NCI-H2171 treated with DMSO at 0.1 percent for 48 hours (cell line): ENCODE results near the gene MOAP1.
"Not testable (repeated sequence)": the region's sequence is repeated elsewhere in the genome, so short reads cannot be mapped to it uniquely, and the experiment has no call there.

ENCODE experiments used
- DNase-seq: peaks from one replicate; lab custom pipeline; 2025; lab: John Stamatoyannopoulos, UW

MOAP1 gene

DNA sequence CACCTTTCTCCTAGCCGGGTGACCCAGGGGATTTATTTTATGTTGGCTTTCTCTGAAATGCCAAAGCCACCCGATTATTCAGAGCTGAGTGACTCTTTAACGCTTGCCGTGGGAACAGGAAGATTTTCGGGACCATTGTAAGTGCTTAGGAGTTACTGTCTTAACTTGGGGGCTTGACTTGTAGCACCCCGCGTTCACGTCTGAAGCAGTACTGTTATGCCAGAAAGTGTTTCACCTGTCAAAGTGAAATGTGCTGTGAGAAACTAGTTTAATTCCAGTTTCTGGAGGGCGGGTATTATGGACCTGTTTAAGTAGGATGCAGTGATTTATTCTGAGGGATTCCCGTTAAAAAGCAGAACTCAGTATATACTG is 638 bp upstream of the MOAP1 start:
- DNase-seq = no peak

- DNase-seq = no peak
These were observed 940 bp downstream of the MOAP1 start for GRCh38 chr14:93183596-93184317.

- no peak for DNase-seq
These were observed 9.2 kb downstream of the MOAP1 start for GRCh38 chr14:93175492-93175891.

DNA sequence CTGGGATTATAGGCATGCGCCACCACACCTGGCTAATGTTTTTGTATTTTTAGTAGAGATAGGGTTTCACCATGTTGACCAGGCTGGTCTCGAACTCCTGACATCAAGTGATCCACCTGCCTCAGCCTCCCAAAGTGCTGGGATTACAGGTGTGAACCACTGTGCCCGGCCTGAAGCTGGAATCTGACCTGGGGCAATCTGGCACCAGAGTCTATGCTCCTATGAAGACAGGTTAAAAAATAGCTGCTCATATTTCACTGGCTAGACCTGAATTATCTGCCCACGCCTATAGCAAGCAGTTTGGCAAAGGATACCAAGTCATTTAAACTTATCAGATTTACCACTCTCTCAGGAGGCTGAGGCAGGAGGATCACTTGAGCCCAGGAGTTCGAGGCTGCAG is 10.0 kb downstream of the MOAP1 start:
- DNase-seq = not testable (repeated sequence)

GRCh38 chr14:93173943-93174395 is 10.7 kb downstream of the MOAP1 start:
- peak; percentile 47 for DNase-seq

DNA sequence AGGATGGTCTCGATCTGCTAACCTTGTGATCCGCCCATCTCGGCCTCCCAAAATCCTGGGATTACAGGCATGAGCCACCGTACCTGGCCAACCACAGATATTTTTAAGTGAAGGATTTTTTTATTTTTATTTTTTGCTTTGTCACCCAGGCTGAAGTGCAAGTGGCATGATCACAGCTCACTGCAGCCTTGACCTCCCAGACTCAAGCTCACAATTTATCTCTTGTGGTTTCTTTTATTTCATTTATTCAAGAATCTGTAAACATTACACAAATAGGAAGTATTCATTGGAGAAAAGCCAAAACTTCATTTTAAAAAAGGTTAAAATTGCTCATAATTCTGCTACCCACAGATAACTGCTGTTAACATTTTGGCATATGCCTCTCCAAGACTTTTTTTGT is 13.3 kb downstream of the MOAP1 start:
- no peak for DNase-seq

GRCh38 chr14:93170141-93170540 is 14.6 kb downstream of the MOAP1 start:
- DNase-seq = not testable (repeated sequence)

GRCh38 chr14:93169619-93170018 is 15.1 kb downstream of the MOAP1 start:
- not testable (repeated sequence) for DNase-seq

DNA sequence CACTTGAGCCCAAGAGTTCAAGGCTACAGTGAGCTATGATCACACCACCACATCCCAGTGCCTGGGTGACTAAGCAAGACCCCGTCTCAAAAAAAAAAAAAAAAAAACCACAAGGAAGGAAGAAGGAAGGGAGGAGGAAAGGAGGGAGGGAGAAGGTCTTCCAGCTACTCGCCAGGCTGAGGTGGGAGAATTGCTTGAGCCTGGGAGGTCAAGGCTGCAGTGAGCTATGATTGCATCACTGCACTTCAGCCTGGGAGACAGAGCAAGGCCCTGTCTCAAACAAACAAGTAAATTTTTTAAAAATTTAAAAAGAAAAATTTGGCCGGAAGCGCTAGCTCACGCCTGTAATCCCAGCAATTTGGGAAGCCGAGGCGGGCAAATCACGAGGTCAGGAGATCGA is 16.1 kb downstream of the MOAP1 start:
- DNase-seq = not testable (repeated sequence)

GRCh38 chr14:93165271-93166265 is 19.1 kb downstream of the MOAP1 start:
- not testable (repeated sequence) for DNase-seq

DNA sequence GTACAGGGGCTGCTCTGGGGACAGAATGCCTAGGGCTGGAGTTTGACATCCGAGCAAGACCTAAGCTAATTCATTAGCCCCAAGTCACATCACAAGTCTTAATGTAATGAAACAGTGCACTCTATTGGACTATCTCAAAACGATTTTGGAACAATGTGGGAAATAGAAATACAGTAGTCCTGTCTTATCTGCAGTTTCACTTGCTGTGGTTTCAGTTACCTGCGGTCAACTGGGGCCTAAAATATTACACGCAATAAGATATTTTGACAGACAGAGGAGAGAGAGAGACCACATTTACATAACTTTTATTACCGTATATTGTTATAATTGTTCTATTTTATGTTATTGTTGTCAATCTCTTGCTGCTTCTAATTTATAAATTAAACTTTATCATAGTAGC is 21.1 kb downstream of the MOAP1 start:
- no peak for DNase-seq

GRCh38 chr14:93161411-93161940 is 23.2 kb downstream of the MOAP1 start:
- no peak for DNase-seq

DNA sequence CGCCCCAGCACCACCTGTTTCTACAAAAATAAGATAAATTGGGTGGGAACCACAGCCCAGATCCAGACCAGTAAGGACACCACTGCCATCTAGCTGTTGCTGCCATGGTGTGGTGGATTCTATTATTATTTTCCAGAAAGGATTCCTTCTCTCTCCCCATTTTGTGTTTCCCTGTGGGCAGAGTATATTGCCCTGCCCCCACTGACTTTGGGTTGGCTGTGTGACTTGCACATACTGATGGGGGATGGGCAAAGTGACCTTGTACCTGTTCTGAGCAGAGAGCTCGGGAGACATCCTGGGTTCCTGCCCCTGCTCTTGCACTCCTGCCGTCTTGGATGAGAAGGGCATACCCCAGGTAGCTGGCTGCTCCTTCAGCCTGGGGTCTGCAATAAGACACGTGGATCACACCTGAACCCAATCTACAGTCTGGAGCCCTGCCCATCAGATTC is 24.3 kb downstream of the MOAP1 start:
- DNase-seq = peak; percentile 31

DNA sequence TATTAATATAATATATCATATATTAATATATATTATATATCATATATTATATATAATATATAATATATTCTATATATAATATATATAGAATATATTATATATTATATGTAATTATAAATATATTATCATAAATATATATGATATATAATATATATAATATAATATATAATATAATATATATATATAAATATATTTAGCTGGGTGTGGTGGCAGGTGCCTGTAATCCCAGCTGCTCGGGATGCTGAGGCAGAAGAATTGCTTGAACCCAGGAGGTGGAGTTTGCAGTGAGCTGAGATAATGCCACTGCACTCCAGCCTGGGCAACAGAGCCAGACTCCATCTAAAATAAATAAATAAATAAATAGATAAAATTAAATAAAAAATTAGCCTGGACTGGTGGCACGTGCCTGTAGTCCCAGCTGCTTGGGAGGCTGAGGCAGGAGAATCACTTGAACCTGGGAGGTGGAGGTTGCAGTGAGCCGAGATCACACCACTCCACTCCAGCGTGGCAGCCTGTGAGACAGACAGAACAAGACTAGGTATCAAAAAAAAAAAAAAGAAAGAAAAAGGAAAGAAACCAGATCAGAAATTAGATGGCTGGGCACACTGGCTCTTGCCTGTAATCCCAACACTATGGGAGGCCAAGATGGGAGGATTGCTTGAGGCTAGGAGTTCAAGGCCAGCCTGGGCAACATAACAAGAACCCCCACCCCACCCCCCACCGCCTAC is 24.9 kb downstream of the MOAP1 start:
- DNase-seq = not testable (repeated sequence)

- DNase-seq = not testable (repeated sequence)
These were observed 26.3 kb downstream of the MOAP1 start for GRCh38 chr14:93158349-93158748.

DNA sequence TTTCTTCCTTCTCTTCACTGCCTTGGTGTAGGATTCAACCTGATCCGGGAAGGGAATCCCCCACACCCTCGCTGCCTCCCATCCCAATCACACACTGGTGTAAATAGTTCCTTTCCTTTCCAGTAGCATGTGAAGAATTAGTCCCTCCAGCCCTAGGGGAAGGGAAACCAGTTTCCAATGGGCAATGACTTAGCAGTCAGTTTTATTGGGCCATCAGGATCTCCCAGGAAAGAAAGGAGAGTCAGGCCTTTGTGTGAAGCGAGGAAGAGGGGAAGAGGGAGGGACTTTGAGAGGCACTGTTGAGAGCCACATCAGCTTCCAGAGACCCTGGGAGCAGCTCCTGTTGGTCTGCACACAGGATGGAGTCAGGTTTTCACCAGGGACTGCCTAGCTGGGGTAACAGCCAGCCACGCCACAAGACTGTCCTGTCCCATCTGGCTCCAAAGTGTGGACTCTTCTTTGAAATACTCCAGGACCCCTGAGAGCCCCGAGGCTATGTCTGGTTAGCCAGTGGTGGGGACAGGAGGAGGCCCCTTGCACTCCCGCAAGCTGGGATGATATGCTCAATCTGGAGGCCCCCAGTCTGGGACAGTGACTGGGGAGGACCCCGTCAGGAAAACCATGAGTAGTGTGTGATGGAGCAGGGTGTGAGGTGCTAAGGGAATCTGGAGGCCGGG is 27.9 kb downstream of the MOAP1 start:
- DNase-seq = no peak

DNA sequence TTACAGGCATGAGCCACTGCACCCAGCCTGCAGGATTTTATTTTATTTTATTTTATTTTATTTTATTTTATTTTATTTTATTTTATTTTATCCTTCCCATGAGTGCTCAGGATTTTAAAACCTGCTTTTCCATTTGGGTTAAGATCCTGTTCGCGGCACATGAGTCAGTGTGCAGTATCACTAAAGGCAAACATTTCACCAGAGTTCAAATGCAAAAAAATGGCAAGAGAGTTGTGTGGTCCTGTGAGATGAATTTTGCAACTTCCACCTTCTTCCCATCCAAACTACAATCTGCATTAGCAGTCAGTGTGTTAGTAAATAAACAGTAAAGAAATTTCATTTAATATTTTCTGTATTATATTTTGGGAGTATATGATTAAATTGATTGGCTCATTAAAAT is 29.0 kb downstream of the MOAP1 start:
- no peak for DNase-seq

DNA sequence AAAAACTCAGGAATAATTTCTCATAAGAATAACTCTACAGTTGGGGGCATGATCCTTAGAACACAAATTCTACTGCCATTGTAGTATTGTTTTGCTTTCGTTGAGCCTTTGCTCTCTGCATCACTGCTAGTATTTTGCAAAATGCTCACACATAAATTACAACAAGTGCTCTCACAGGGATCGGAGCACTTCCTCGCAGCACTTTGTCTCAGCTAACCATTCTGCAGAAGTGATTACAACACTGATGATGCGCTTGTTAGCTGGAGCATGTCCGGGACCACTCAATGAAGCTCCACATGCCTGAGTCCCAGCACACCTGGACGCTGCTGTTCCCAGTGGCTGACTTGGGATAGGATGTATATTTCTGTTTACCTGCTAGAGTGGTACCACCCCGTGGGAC is 31.6 kb downstream of the MOAP1 start:
- DNase-seq = no peak

GRCh38 chr14:93150227-93151208 is 34.2 kb downstream of the MOAP1 start:
- DNase-seq = no peak

DNA sequence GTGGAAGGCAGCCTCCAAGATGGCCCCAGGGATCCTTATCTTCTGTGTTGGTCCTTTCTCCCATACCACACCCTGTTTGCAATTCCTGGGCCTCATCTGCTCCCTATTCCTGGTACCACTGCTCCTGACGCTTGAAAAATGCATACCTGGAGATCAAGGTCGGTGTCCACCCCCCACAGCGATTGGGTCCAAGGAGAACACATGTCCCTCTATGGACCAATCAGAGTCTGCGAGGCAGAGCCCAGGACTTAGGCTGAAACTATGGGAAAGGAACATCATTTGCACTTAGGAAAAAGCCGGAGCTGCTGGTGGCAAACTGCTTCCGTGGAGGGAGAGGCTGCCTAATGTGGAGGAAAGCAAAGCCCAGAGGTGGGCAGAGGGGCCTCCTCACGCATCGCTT is 35.7 kb downstream of the MOAP1 start:
- DNase-seq = no peak
